Peyer's patch (tissue), 4 donors: ENCODE data around the gene PXK.

Experiments used
- CTCF ChIP-seq, 6 experiments: fragments of 450-650 bp in 4 of 6; fragments of 200-600 bp in 2 of 6; sonication (generic) in 1 of 6; IDR thresholded peaks; one replicate each; pipeline ENCODE4 v1.5.1; 2017 to 2019; ENCODE audit warnings: antibody characterized with exemption in 6 of 6, mild to moderate bottlenecking in 3 of 6, moderate library complexity in 1 of 6
- POLR2A ChIP-seq, 2 donors: fragments of 450-650 bp; IDR thresholded peaks; one replicate each; pipeline ENCODE4 v1.5.1; 2017; ENCODE audit warnings: antibody characterized with exemption in 2 of 2, mild to moderate bottlenecking in 2 of 2, moderate library complexity in 2 of 2

GRCh38 chr3:58392181-58392580, 59.5 kb downstream of the PXK start:
- no peak for TF ChIP-seq CTCF (IDR thresholded peaks at IDR 0.05)
- TF ChIP-seq POLR2A (IDR thresholded peaks at IDR 0.05): no peak
